Measurements from ENCODE around the gene HCRT. TPM values are rescaled to one million over a fixed set of nuclear protein-coding genes. Genes with fewer than 3 reads are reported as not detected.

Gene HCRT
- total and polyA plus RNA-seq, 2 donors (not counting 1 experiment from before 2014, with no cell fraction given): not detected

- H3K9me3 Mint-ChIP-seq (ENCODE audit: insufficient read depth): no peaks in the 10 kb centered on the region
- H4K20me1 ChIP-seq (ENCODE audit: control insufficient read depth, insufficient read depth, low read length, poor library complexity, severe bottlenecking): no peaks in the 10 kb centered on the region
- H3K27ac ChIP-seq (ENCODE audit: low read length in 2 of 2): no peak overlapping the region
- H3K4me1 ChIP-seq (ENCODE audit: control insufficient read depth in 2 of 2, insufficient read depth in 2 of 2, low read length in 2 of 2): peaks cover 11 to 13% of the 10 kb centered on the region in 2 donors
- H3K27me3 ChIP-seq (replicated peaks in 1 of 4; ENCODE audit: control extremely low read depth in 1 of 4, control insufficient read depth in 3 of 4, insufficient read depth in 4 of 4, low read length in 3 of 4): no peaks in the 10 kb centered on the region
- H3K27me3 Mint-ChIP-seq: no peaks in the 10 kb centered on the region
- no peak overlapping the region for H3K4me3 ChIP-seq (ENCODE audit: control extremely low read depth in 1 of 5, extremely low read depth in 1 of 5, insufficient read depth in 1 of 5, low read depth in 2 of 5, low read length in 4 of 5)
- POLR2A ChIA-PET: no interaction called here
- ATAC-seq (ENCODE audit: low read depth): no peak
- H3K4me1 Mint-ChIP-seq: peaks cover 14% of the 10 kb centered on the region
- 100% methylated on average over 1 of the region's 2 CpGs for WGBS (ENCODE audit: insufficient coverage)
- CTCF ChIA-PET: no interaction called here
- no peaks in the 10 kb centered on the region for H3K9me3 ChIP-seq (ENCODE audit: control extremely low read depth in 1 of 3, control insufficient read depth in 2 of 3, insufficient read depth in 1 of 3, low read length in 2 of 3)
- no peak for DNase-seq
- no peaks in the 10 kb centered on the region for H3K79me2 ChIP-seq (ENCODE audit: control insufficient read depth, insufficient read depth, low read length)
- peaks cover 1 to 28% of the 10 kb centered on the region in 2 experiments for H3K36me3 ChIP-seq (replicated peaks in 1 of 2; ENCODE audit: control extremely low read depth in 1 of 2, control insufficient read depth in 1 of 2, extremely low read depth in 1 of 2, insufficient read depth in 2 of 2, low read length in 1 of 2)
- intact Hi-C loops (cut with micrococcal nuclease): no loop called here
- H2AFZ ChIP-seq (ENCODE audit: insufficient read depth, low read depth, low read length, poor library complexity, severe bottlenecking): no peak overlapping the region
- H3K27ac Mint-ChIP-seq: no peak overlapping the region
- TF ChIP-seq CTCF (IDR thresholded peaks at IDR 0.05): no peak
- no peak for TF ChIP-seq EZH2 (IDR thresholded peaks at IDR 0.05; ENCODE audit: borderline replicate concordance, insufficient read depth, low read depth, low read length, poor library complexity, severe bottlenecking)
- H3K9ac ChIP-seq (ENCODE audit: low read length): no peak overlapping the region
- H3K4me2 ChIP-seq (replicated peaks; ENCODE audit: low read depth, low read length, poor library complexity, severe bottlenecking): no peak overlapping the region
- no peak overlapping the region for H3K4me3 Mint-ChIP-seq
These were observed 18.1 kb upstream of the HCRT start for GRCh38 chr17:42203354-42203753.

- no peak overlapping the region for H3K27ac Mint-ChIP-seq
- peaks cover 17% of the 10 kb centered on the region for H3K4me1 Mint-ChIP-seq
- POLR2A ChIA-PET: no interaction called here
- H3K9ac ChIP-seq (ENCODE audit: low read length): no peak overlapping the region
- no peak for TF ChIP-seq CTCF (IDR thresholded peaks at IDR 0.05)
- intact Hi-C loops (cut with micrococcal nuclease): no loop called here
- H3K9me3 Mint-ChIP-seq (ENCODE audit: insufficient read depth): no peaks in the 10 kb centered on the region
- ATAC-seq (ENCODE audit: low read depth) (no peak), DNase-seq (no peak)
- no peaks in the 10 kb centered on the region for H4K20me1 ChIP-seq (ENCODE audit: control insufficient read depth, insufficient read depth, low read length, poor library complexity, severe bottlenecking)
- no peaks in the 10 kb centered on the region for H3K9me3 ChIP-seq (ENCODE audit: control extremely low read depth in 1 of 3, control insufficient read depth in 2 of 3, insufficient read depth in 1 of 3, low read length in 2 of 3)
- no peak overlapping the region for H3K4me3 Mint-ChIP-seq
- no peak overlapping the region for H2AFZ ChIP-seq (ENCODE audit: insufficient read depth, low read depth, low read length, poor library complexity, severe bottlenecking)
- H3K27me3 Mint-ChIP-seq: no peaks in the 10 kb centered on the region
- no peaks in the 10 kb centered on the region for H3K27me3 ChIP-seq (replicated peaks in 1 of 4; ENCODE audit: control extremely low read depth in 1 of 4, control insufficient read depth in 3 of 4, insufficient read depth in 4 of 4, low read length in 3 of 4)
- no peak overlapping the region for H3K4me2 ChIP-seq (replicated peaks; ENCODE audit: low read depth, low read length, poor library complexity, severe bottlenecking)
- no peak overlapping the region for H3K27ac ChIP-seq (ENCODE audit: low read length in 2 of 2)
- H3K36me3 ChIP-seq (replicated peaks in 1 of 2; ENCODE audit: control extremely low read depth in 1 of 2, control insufficient read depth in 1 of 2, extremely low read depth in 1 of 2, insufficient read depth in 2 of 2, low read length in 1 of 2): peaks cover 1 to 24% of the 10 kb centered on the region in 2 experiments
- WGBS (ENCODE audit: insufficient coverage): 100% methylated on average over 2 of the region's 5 CpGs
- no peaks in the 10 kb centered on the region for H3K79me2 ChIP-seq (ENCODE audit: control insufficient read depth, insufficient read depth, low read length)
- H3K4me3 ChIP-seq (ENCODE audit: control extremely low read depth in 1 of 5, extremely low read depth in 1 of 5, insufficient read depth in 1 of 5, low read depth in 2 of 5, low read length in 4 of 5): no peak overlapping the region
- CTCF ChIA-PET: interaction anchor here (0.8 kb wide), 1 partner anchor 9 kb away, joined by 3 read pairs; the partner anchor contains the start of gene GHDC
- H3K4me1 ChIP-seq (ENCODE audit: control insufficient read depth in 2 of 2, insufficient read depth in 2 of 2, low read length in 2 of 2): peaks cover 11 to 15% of the 10 kb centered on the region in 2 donors
These were observed 17.4 kb upstream of the HCRT start for GRCh38 chr17:42202696-42203095.

All from B cell (primary cell).